Lower leg skin (tissue), 4 donors: ENCODE data around the gene OR52L1. TPM values are rescaled to one million over a fixed set of nuclear protein-coding genes. Genes with fewer than 3 reads are reported as not detected.

ENCODE experiments used
- DNase-seq, 2 donors: peaks; one replicate each; pipeline ENCODE4 v3.0.0-alpha.2; 2019; ENCODE audit warnings: low spot score in 2 of 2
- H3K4me3 ChIP-seq: fragments of 200-600 bp; sonication (generic); 2 replicates; pipeline ENCODE4 v1.5.1; 2017; ENCODE audit warnings: mild to moderate bottlenecking, low read depth; ENCODE audit not compliant: poor library complexity, severe bottlenecking
- CTCF ChIP-seq, 3 donors: fragments of 450-650 bp; IDR thresholded peaks; one replicate each; pipeline ENCODE4 v1.5.1; 2016; ENCODE audit warnings: antibody characterized with exemption in 3 of 3, mild to moderate bottlenecking in 3 of 3, moderate library complexity in 2 of 3
- POLR2A ChIP-seq, 2 donors: fragments of 450-650 bp; IDR thresholded peaks; one replicate each; pipeline ENCODE4 v1.6.1; 2016 to 2017; ENCODE audit warnings: antibody characterized with exemption in 2 of 2, mild to moderate bottlenecking in 1 of 2, moderate library complexity in 1 of 2
- WGBS, 2 donors: methylation state at CpG; one replicate each; pipeline ENCODE4 v1.1.5; 2018; 5-methylcytosine and 5-hydroxymethylcytosine counted together
- intact Hi-C: fragments of 100-400 bp; cut with DNase I; formaldehyde crosslinking; loops from one replicate; pipeline ENCODE4 v1.15.0; 2023; ENCODE audit warnings: low total_unique reads
- total RNA-seq, 4 donors: library from RNA; depleted of rRNA; stranded (reverse); fragments of >200 nt; gene quantifications; one replicate each; pipeline ENCODE4 v1.1.0, GENCODE V29; 2016

The OR52L1 gene
- total RNA-seq, 4 donors from 2014 or later: 0.57 TPM; not detected in 3

GRCh38 chr11:6013042-6013441 is 26.3 kb upstream of the OR52L1 start:
- whole genome bisulfite sequencing, 2 donors: 94 to 100% methylated on average over 1 to 3 of the region's 3 CpGs
- no peak overlapping the region for H3K4me3 ChIP-seq
- intact Hi-C loops: loop anchor here (5.0 kb wide), 1 partner anchor 349 kb away; no protein-coding TSS in a partner anchor
- DNase-seq: no peak
- TF ChIP-seq POLR2A (IDR thresholded peaks at IDR 0.05) (no peak), CTCF (IDR thresholded peaks at IDR 0.05) (no peak)

GRCh38 chr11:6012035-6012668 is 25.4 kb upstream of the OR52L1 start:
- 76 to 81% methylated on average over 4 of the region's 4 CpGs for WGBS, 2 donors
- no peak overlapping the region for H3K4me3 ChIP-seq
- no peak for DNase-seq
- TF ChIP-seq CTCF (IDR thresholded peaks at IDR 0.05) (no peak), POLR2A (IDR thresholded peaks at IDR 0.05) (no peak)
- intact Hi-C loops: loop anchor here (5.0 kb wide), 1 partner anchor 350 kb away; no protein-coding TSS in a partner anchor

DNA sequence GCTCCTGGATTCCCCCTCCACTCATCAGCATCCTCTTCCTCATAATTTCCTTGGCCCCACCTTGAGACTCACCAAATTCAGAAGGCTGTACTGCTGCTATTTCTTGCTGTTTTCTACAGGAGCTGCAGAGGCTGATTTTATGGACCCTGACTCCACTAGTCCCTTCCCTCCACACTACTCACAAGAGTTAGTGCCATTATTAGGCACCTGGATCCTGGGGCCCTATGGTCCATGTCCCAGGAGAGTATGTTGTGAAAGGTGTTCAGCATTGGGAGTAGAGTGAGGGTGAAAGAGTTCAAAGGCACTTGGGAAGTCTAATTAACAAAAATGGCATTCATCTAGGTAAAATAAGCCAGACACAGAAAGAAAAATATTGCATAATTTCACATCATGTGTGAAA is 20.1 kb upstream of the OR52L1 start, which contains the start of gene OR56A4:
TSS of gene OR56A4 (minus strand) at position 101 of the 400 bp plus-strand sequence. CDS start 3,954 bp downstream, outside the sequence.
- H3K4me3 ChIP-seq: no peak within 1 kb of the TSS
- no peak for DNase-seq
- TF ChIP-seq POLR2A (IDR thresholded peaks at IDR 0.05): no peak
- intact Hi-C loops: no loop called here

GRCh38 chr11:6006395-6006794 is 19.6 kb upstream of the OR52L1 start:
- DNase-seq: no peak
- no peak overlapping the region for H3K4me3 ChIP-seq
- intact Hi-C loops: no loop called here
- TF ChIP-seq POLR2A (IDR thresholded peaks at IDR 0.05) (no peak), CTCF (IDR thresholded peaks at IDR 0.05) (no peak)

GRCh38 chr11:6002202-6002699 is 15.5 kb upstream of the OR52L1 start:
- no peak for DNase-seq
- intact Hi-C loops: no loop called here
- H3K4me3 ChIP-seq: no peak overlapping the region
- whole genome bisulfite sequencing, 2 donors: 73 to 77% methylated on average over 7 of the region's 7 CpGs
- TF ChIP-seq POLR2A (IDR thresholded peaks at IDR 0.05): no peak
- no peak for TF ChIP-seq CTCF (IDR thresholded peaks at IDR 0.05)

- WGBS, 2 donors: 84 to 93% methylated on average over 12 to 14 of the region's 14 CpGs
- intact Hi-C loops: no loop called here
- DNase-seq: no peak
- no peak for TF ChIP-seq POLR2A (IDR thresholded peaks at IDR 0.05)
- H3K4me3 ChIP-seq: no peak overlapping the region
Observed at GRCh38 chr11:5994791-5995190, 8.0 kb upstream of the OR52L1 start.
